Amygdala (tissue), 56 donors: ENCODE data around the gene RAD50.

Experiments
- DNase-seq, 56 donors: peaks; one replicate each; lab custom pipeline; 2025; lab: John Stamatoyannopoulos, UW

The RAD50 gene

DNA sequence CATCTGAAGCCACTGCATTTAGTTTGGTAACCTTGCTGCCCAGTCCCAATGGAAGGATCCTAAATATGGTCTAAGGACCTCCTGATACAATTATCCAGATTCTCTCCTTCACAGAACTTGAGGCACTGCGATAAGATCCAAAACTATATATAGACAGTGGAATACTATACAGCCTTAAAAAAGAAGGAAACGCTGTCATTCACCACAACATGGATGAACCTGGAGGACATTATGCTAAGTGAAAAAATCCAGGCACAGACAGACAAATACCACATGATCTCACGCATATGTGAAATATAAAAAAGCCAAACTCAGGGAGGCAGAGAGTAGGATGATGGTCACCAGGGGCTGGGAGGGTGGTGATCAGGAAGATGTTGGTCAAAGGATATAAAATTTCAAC, 114.2 kb downstream of the RAD50 start:
- DNase-seq: no peak

GRCh38 chr5:132673488-132673887, 116.7 kb downstream of the RAD50 start:
- DNase-seq: no peak

- DNase-seq: no peak
Observed at GRCh38 chr5:132673939-132674630, 117.3 kb downstream of the RAD50 start, which contains the start of gene IL4. TSS of gene IL4 (plus strand) at chr5:132673989. CDS start at chr5:132674051, 62 bp downstream.

DNA sequence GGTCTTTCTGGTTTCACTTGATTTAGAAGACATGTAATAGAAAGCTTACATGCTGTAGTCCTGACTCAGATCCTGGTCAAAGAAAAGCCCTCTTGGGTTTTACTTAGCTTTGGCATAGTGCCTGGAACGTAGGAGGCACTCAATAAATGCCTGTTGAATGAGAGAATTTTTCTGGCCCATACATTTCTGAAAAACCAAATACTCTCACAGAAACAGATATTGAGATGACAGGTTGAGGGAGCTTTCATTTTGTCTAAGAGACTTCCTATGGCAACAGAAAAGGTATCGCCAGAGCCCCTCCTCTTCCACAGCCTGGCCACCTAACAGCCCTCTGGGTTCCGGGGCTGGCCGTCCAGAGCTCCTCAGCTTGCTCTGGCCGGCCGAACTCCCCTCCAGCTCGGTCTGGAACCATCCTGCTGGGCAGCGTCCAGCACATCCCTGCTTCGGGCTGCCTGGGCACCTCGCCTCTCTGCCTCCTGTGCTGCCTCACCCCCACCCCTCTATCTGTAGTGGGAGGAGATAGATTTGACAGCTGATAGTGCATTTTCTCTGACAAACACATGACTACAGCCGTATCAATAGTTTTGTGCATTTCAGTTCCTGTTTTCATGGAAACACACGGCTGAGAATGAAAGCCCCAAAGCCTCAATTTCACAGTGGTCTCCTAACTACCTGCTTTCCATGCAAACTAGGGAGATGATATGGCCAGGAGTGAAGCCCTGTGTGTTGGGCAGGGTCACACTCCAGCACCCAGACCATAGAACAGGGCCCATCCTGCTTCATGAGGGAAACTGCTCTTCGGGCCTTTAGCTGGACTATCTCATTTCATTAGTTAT, 118.1 kb downstream of the RAD50 start:
- DNase-seq: no peak

GRCh38 chr5:132675936-132676689, 119.3 kb downstream of the RAD50 start:
- no peak for DNase-seq

DNA sequence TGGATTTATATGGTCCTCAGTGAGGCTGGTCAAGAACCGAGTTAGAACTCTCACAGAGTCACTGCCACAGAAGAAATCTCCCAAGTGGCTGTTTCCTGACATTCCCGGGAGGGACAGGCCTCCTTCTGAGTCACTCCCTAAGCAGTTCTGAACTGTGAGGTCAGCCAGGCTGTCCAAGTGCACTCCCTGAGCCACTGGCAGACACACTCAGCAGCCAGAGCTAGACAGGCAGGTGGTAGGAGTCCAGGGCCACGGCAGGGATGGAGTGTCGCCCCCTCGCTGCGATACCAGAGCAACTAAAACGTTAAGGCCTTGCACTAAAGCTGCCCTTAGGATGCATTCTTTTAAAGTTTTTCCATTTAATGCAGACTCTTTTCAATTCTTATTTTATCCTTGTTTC, 120.4 kb downstream of the RAD50 start:
- DNase-seq: no peak

GRCh38 chr5:132677682-132678400, 121.1 kb downstream of the RAD50 start:
- no peak for DNase-seq

GRCh38 chr5:132678735-132679134, 122.0 kb downstream of the RAD50 start:
- DNase-seq: no peak

DNA sequence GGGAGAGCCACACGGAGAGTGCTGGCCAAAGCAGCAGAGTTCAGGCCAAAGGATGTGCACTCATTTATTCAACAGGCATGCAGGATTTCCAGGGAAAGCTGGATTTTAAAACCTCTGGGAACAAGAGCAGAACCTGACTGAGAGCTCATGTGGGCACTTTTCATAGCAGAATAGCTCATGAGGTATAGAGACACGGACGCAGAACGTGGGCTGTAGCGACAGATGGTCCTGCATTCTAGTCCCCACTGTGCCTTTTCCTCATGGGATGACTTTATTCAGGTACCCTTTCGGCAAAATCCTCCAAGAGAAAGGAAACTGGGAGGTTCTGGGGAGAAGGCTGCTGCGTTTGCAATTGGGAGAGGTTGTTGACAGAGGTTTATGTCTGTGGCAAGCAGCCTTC, 122.4 kb downstream of the RAD50 start:
- DNase-seq: no peak

- DNase-seq: no peak
Observed at GRCh38 chr5:132679717-132680380, 123.1 kb downstream of the RAD50 start.

- DNase-seq: no peak
Observed at GRCh38 chr5:132680780-132681475, 124.2 kb downstream of the RAD50 start.

DNA sequence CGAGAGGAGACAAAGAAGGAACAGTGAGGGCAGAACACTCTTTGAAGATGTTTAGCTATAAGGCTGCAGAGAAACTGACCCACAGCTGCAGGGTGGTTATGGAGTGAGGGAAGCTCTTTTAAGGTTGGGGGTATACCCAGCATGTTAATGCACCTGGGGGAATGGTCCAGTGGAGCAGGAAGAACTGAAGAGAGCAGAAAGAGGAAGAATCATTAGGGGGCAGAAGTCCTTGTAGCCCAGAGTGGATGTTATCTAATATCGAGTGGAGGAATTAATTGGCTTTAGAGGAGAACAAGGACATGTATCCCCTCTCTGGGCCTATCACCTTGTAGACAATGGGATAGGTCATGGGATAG, 124.7 kb downstream of the RAD50 start:
- DNase-seq: no peak

DNA sequence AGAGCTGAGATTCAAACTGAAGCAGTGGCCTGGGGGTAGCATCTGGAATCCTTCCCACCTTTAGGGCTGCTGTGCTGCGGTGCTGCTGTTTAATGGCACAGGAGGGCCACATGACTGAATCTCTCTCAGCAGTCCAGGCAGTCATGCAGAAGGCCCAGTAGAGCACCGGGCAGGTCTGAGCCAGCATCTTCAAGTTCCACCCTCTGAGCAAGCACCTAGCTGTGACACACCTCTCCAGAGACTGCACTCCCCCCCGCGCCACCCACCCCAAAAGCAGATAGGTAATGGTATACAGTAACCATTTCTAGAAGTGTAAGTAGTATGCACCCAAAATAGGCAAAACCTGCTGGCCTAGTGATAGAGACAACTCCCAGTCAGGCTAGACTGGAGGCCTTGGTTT, 125.2 kb downstream of the RAD50 start:
- DNase-seq: no peak

GRCh38 chr5:132684491-132684890, 127.7 kb downstream of the RAD50 start:
- no peak for DNase-seq

DNA sequence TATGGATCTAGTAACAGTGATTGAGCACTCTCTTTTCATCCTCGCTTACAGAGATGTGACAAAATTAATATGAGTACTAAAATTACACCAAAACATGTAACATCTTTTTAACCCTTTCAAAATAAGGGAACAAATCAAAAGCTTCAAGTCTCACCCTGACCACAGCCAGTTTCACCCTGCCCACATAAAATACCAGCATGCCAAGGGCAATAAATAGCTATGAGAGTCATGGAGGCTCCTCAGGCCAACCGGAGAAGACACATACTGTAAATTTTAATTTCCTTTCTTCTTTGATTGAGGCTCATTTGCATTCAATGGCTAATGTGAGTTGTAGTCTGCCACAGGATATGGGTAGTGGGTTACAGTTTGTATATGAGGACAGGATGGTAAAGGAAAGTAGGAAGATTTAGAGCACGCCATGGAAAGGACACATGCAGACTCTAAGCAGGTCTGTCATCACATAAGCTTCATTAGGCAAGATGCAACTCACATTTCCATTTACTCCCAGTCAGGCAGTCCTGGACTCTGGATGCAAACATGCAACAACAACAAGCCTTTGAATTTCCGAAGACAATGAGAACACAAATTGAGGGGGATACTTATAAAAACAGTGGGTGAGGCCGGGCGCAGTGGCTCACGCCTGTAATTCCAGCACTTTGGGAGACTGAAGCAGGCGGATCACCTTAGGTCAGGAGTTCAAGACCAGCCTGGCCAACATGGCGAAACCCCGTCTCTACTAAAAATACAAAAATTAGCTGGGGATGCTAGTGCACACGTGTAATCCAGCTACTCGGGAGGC, 128.3 kb downstream of the RAD50 start:
- DNase-seq: no peak

GRCh38 chr5:132686193-132686592, 129.4 kb downstream of the RAD50 start:
- DNase-seq: no peak

- no peak for DNase-seq
Observed at GRCh38 chr5:132687995-132688394, 131.2 kb downstream of the RAD50 start.

- DNase-seq: no peak
Observed at GRCh38 chr5:132688536-132689339, 132.0 kb downstream of the RAD50 start.
